Transverse colon (tissue), 4 donors: ENCODE data around the gene KIF1B.

ENCODE experiments used
- POLR2AphosphoS5 ChIP-seq, 3 donors: sonication (generic); formaldehyde crosslinking; IDR thresholded peaks; one replicate each; pipeline ENCODE4 v1.6.1; 2016; ENCODE audit warnings: antibody characterized with exemption in 3 of 3
- TF ChIP-seq, protein P1 (sequence below), 5 experiments: fragments of 200-600 bp in 3 of 5; fragments of 450-650 bp in 2 of 5; sonication (generic) in 3 of 5; IDR thresholded peaks; 1 replicate in 2 of 5; 2 replicates in 3 of 5; pipeline ENCODE4 v1.5.1; 2016 to 2017; ENCODE audit warnings: antibody characterized with exemption in 5 of 5, inconsistent platforms in 3 of 5, mild to moderate bottlenecking in 2 of 5, moderate library complexity in 1 of 5

GRCh38 chr1:10271090-10271489 lies 60.7 kb downstream of the KIF1B start:
- TF ChIP-seq, protein P1, sequence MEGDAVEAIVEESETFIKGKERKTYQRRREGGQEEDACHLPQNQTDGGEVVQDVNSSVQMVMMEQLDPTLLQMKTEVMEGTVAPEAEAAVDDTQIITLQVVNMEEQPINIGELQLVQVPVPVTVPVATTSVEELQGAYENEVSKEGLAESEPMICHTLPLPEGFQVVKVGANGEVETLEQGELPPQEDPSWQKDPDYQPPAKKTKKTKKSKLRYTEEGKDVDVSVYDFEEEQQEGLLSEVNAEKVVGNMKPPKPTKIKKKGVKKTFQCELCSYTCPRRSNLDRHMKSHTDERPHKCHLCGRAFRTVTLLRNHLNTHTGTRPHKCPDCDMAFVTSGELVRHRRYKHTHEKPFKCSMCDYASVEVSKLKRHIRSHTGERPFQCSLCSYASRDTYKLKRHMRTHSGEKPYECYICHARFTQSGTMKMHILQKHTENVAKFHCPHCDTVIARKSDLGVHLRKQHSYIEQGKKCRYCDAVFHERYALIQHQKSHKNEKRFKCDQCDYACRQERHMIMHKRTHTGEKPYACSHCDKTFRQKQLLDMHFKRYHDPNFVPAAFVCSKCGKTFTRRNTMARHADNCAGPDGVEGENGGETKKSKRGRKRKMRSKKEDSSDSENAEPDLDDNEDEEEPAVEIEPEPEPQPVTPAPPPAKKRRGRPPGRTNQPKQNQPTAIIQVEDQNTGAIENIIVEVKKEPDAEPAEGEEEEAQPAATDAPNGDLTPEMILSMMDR (IDR thresholded peaks at IDR 0.05): no peak
- no peak for TF ChIP-seq POLR2AphosphoS5 (IDR thresholded peaks at IDR 0.05)
